Measurements from ENCODE around the gene PTPRN2. TPM values are rescaled to one million over a fixed set of nuclear protein-coding genes. Genes with fewer than 3 reads are reported as not detected.
"Not testable (repeated sequence)": the region's sequence is repeated elsewhere in the genome, so short reads cannot be mapped to it uniquely, and the experiment has no call there.

Gene PTPRN2
- total RNA-seq: under 1 TPM; 0.35 to 0.61 TPM

DNA sequence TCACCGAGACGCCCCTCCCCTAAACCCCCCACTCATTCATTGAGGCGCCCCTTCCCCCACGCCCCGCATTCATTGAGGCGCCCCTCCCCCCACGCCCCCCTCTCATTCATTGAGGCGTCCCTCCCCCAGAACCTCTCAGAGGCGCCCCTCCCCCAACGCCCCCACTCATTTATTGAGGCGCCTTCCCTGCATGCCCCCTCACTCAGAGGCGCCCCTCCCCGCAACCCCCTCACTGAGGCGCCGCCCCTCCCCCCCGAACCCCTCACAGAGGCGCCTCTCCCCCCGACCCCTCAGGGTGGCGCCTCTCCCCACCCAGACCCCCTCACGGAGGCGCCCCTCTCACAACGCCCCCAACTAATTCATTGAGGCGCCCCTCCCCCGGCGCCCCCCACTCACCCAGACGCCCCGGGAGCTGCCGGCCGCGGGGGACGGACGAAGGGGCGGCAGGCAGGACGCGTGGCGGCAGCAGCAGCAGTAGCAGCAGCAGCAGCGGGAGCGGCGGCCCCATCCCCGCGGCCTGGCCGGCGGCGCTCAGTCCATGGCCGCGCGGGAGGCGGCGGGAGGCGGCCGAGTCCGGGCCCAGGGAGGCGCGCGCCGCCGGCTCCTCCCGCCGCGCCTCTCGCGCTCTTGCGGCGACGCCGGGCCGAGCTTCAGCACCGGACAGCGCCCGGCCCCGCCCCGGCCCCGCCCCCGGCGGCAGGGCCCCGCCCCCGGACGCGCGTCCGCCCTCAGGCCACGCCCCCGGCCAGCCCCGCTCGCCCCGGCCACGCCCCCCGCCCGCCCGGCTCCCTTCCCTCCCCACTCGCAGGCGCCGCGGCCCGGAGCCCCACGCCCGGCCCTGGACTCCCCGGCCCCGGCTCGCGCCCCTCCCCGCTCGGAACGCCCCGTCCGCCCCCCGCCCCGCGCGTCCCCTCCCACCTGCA lies at the start of gene PTPRN2:
Gene PTPRN2, minus strand, starts transcription at position 662 of the 923 bp plus-strand sequence.
- Mint-ChIP-seq H3K36me3 (peaks cover 6 to 16% of the 10 kb centered on the region in 2 donors), H3K27ac (no peak within 1 kb of the TSS), H3K9me3 (no peaks in the 10 kb centered on the region)
- DNase-seq (ENCODE audit: low spot score in 2 of 2) (peak in 1 of 2 donors; percentile 62), ATAC-seq (peak; percentile 84 to 86)

GRCh38 chr7:158633055-158633956 lies 45.7 kb upstream of the PTPRN2 start:
- no peak for DNase-seq (ENCODE audit: low spot score in 2 of 2)
- Mint-ChIP-seq H3K9me3 (no peaks in the 10 kb centered on the region), H3K27ac (no peak overlapping the region), H3K36me3 (peaks cover 18 to 32% of the 10 kb centered on the region in 2 donors)
- ATAC-seq: peak; percentile 66 to 89

GRCh38 chr7:158631574-158632195 lies 44.1 kb upstream of the PTPRN2 start:
- ATAC-seq: no peak
- Mint-ChIP-seq H3K27ac (no peak overlapping the region), H3K9me3 (no peaks in the 10 kb centered on the region), H3K36me3 (peaks cover 26 to 34% of the 10 kb centered on the region in 2 donors)
- no peak for DNase-seq (ENCODE audit: low spot score in 2 of 2)

DNA sequence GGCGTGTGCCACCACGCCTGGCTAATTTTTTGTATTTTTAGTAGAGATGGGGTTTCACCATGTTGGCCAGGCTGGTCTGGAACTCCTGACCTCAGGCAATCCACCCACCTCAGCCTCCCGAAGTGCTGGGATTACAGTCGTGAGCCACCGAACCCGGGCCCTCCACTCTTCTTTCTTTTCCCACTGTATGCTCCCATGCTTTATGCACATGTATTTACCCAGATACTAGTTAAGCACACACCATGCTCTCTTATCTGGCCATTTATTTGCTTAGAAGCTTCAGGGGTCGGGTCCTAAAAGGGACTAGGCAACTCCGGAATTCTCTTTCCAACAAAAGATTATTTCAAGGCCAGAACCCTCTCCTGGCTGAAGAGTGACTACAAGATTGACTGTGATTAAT lies 38.7 kb upstream of the PTPRN2 start:
- peaks cover 25 to 41% of the 10 kb centered on the region in 2 donors for H3K36me3 Mint-ChIP-seq
- DNase-seq (ENCODE audit: low spot score in 2 of 2); H3K9me3 Mint-ChIP-seq; ATAC-seq: not testable (repeated sequence)
- peak overlapping the region in 1 of 2 donors; percentile 19 for H3K27ac Mint-ChIP-seq

GRCh38 chr7:158623241-158623640 lies 35.6 kb upstream of the PTPRN2 start:
- peaks cover 16 to 27% of the 10 kb centered on the region in 2 donors for H3K36me3 Mint-ChIP-seq
- no peak for DNase-seq (ENCODE audit: low spot score in 2 of 2)
- H3K27ac Mint-ChIP-seq: peak overlapping the region in 1 of 2 donors; percentile 79
- no peaks in the 10 kb centered on the region for H3K9me3 Mint-ChIP-seq
- ATAC-seq: no peak

DNA sequence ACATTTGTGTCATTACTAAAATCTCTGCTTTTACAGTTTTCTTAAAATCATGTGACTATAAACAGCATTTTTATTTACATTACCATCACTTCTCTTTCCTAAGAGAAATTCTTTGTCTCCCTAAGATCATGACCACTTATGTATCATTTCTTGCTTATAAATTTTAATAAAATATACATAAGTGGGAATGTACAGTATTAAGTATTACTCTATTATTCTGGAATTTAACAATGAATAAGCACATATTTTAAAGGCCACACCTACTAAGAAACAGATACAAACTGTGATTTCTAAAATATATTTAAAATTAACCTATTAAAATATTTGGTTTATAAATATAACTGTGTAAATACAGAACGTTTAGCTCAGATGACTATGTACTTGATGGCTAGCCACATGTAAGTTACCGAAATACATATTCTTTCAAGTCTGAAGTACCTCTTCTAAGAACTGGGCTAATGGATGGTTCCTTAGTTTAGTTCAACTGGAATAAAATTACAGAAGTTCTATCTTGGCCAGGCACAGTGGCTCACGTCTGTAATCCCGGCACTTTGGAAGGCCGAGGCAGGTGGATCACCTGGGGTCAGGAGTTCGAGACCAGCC lies 33.3 kb upstream of the PTPRN2 start:
- H3K9me3 Mint-ChIP-seq: no peaks in the 10 kb centered on the region
- no peak overlapping the region for H3K27ac Mint-ChIP-seq
- no peak for ATAC-seq

DNA sequence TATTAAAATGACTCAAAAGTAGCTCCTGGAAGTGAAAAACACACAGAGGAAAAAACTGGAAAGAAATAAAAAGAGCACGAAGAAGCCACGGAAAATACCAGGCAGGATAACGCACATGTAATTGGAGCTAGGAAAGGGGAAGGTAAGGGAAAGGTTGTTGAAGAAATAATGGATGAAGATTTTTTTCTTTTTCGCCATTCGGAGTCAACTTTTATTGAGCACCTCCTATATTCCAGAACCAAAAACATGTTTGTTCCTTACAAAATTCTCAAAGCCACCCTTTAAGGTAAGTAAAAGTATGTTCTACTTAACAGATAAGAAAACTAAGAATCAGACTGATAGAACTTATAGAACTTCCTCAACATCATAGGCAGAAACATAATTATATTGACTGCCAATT lies 32.8 kb upstream of the PTPRN2 start:
- H3K27ac Mint-ChIP-seq: no peak overlapping the region
- H3K36me3 Mint-ChIP-seq: peaks cover 5 to 10% of the 10 kb centered on the region in 2 donors
- DNase-seq (ENCODE audit: low spot score in 2 of 2) (no peak), ATAC-seq (no peak)
- no peaks in the 10 kb centered on the region for H3K9me3 Mint-ChIP-seq

More for the DNA sequence above, 33.3 kb upstream of the PTPRN2 start:
- DNase-seq (ENCODE audit: low spot score in 2 of 2): no peak
- H3K36me3 Mint-ChIP-seq: peaks cover 5 to 15% of the 10 kb centered on the region in 2 donors

GRCh38 chr7:158618745-158619140 lies 31.1 kb upstream of the PTPRN2 start:
- ATAC-seq: no peak
- Mint-ChIP-seq H3K36me3 (peaks cover 5 to 8% of the 10 kb centered on the region in 2 donors), H3K9me3 (no peaks in the 10 kb centered on the region), H3K27ac (peak overlapping the region in 1 of 2 donors; percentile 39)
- DNase-seq (ENCODE audit: low spot score in 2 of 2): no peak

GRCh38 chr7:158617737-158618128 lies 30.1 kb upstream of the PTPRN2 start:
- Mint-ChIP-seq H3K9me3 (no peaks in the 10 kb centered on the region), H3K27ac (peak overlapping the region in 1 of 2 donors; percentile 88), H3K36me3 (no peaks in the 10 kb centered on the region)
- ATAC-seq: no peak
- DNase-seq (ENCODE audit: low spot score in 2 of 2): no peak

- Mint-ChIP-seq H3K27ac (no peak overlapping the region), H3K9me3 (no peaks in the 10 kb centered on the region), H3K36me3 (peaks cover 0 to 5% of the 10 kb centered on the region in 2 donors)
- no peak for ATAC-seq
- no peak for DNase-seq (ENCODE audit: low spot score in 2 of 2)
Observed at GRCh38 chr7:158616050-158616449, 28.4 kb upstream of the PTPRN2 start.

DNA sequence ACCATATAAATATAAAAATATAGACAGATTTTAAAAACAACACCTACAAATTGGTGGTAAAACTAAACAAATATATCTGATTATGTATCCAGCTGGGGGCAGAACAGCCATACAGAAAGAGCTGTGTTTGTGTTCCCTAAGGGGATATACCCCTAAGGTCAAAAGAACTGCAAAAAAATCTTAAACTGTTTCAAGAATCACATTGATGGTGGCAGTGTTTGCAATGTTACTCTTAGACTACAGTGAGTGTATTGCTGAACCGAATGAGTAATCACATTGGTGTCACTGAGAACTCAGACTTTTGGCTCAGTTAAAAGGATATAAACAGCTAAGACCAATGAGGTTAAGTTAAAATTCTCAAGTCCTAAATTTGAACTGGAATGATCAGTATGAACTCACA lies 27.1 kb upstream of the PTPRN2 start:
- Mint-ChIP-seq H3K36me3 (peaks cover 0 to 5% of the 10 kb centered on the region in 2 donors), H3K9me3 (no peaks in the 10 kb centered on the region), H3K27ac (no peak overlapping the region)
- no peak for DNase-seq (ENCODE audit: low spot score in 2 of 2)
- ATAC-seq: no peak

GRCh38 chr7:158613481-158613880 lies 25.9 kb upstream of the PTPRN2 start:
- Mint-ChIP-seq H3K9me3 (no peaks in the 10 kb centered on the region), H3K36me3 (peaks cover 0 to 5% of the 10 kb centered on the region in 2 donors), H3K27ac (no peak overlapping the region)
- DNase-seq (ENCODE audit: low spot score in 2 of 2): no peak
- peak; percentile 53 to 67 for ATAC-seq

- ATAC-seq: no peak
- H3K9me3 Mint-ChIP-seq: no peaks in the 10 kb centered on the region
- H3K36me3 Mint-ChIP-seq: peaks cover 0 to 5% of the 10 kb centered on the region in 2 donors
- DNase-seq (ENCODE audit: low spot score in 2 of 2): no peak
- no peak overlapping the region for H3K27ac Mint-ChIP-seq
Observed at GRCh38 chr7:158612546-158612945, 24.9 kb upstream of the PTPRN2 start.

DNA sequence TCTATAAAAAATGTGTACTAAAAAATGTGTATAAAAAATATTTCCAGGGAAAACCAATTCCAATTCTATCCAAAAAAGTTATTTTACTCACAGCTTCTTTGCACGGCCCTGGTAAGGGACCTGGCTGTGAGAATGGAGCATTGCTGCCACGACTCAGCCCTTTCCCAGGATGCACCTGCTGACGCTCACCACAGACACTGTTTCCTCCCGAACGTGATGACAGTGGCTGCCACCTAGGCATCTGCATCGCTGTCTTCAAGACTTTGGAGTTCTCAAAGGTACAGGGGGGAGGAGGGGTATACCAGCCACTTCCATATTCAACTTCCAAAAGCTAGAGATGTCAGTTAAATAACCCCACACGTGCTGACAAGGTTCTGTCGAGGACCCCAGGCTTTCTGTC lies 23.9 kb upstream of the PTPRN2 start:
- H3K9me3 Mint-ChIP-seq: no peaks in the 10 kb centered on the region
- DNase-seq (ENCODE audit: low spot score in 2 of 2) (no peak), ATAC-seq (no peak)
- no peak overlapping the region for H3K27ac Mint-ChIP-seq
- H3K36me3 Mint-ChIP-seq: peaks cover 0 to 5% of the 10 kb centered on the region in 2 donors

GRCh38 chr7:158609313-158609974 lies 21.8 kb upstream of the PTPRN2 start:
- ATAC-seq: no peak
- H3K27ac Mint-ChIP-seq: peak overlapping the region in 1 of 2 donors; percentile 68

GRCh38 chr7:158607563-158607962 lies 19.9 kb upstream of the PTPRN2 start:
- DNase-seq (ENCODE audit: low spot score in 2 of 2): no peak
- peaks cover 0 to 5% of the 10 kb centered on the region in 2 donors for H3K36me3 Mint-ChIP-seq
- no peak overlapping the region for H3K27ac Mint-ChIP-seq
- ATAC-seq: no peak
- no peaks in the 10 kb centered on the region for H3K9me3 Mint-ChIP-seq

More at GRCh38 chr7:158609313-158609974, 21.8 kb upstream of the PTPRN2 start:
- H3K36me3 Mint-ChIP-seq: peaks cover 0 to 5% of the 10 kb centered on the region in 2 donors
- DNase-seq (ENCODE audit: low spot score in 2 of 2): no peak
- no peaks in the 10 kb centered on the region for H3K9me3 Mint-ChIP-seq
